OCI-LY7 (cell line): ENCODE data around the gene C17orf50. TPM values are rescaled to one million over a fixed set of nuclear protein-coding genes. Genes with fewer than 3 reads are reported as not detected.

Experiments used
- BruUV-seq: library from RNA; stranded (reverse); fragments of 400-500 nt; replicated peaks from 2 replicates; lab custom pipeline; 2021; lab: Mats Ljungman, UMichigan
- CTCF ChIA-PET: fragments of 300-600 bp; sonication (Branson Sonifier 250); formaldehyde crosslinking; loops from one replicate; lab custom pipeline; 2022; ENCODE audit warnings: antibody characterized with exemption; ENCODE audit not compliant: unreplicated experiment; lab: Charles Lee
- POLR2A ChIA-PET: fragments of 300-600 bp; sonication (Branson Sonifier 250); formaldehyde crosslinking; loops from one replicate; lab custom pipeline; 2022; ENCODE audit warnings: antibody characterized with exemption; lab: Charles Lee
- DNase-seq: peaks from one replicate; pipeline ENCODE4 v3.0.0-alpha.2; 2015; ENCODE audit warnings: low spot score
- H2AFZ ChIP-seq: fragments of 200-600 bp; sonication (generic), shearing (Covaris generic); 2 replicates; pipeline ENCODE4 v1.6.1; 2014; ENCODE audit warnings: mild to moderate bottlenecking, antibody characterized with exemption, low read length, moderate library complexity
- H3K27ac ChIP-seq: fragments of 200-600 bp; sonication (generic); 2 replicates; pipeline ENCODE4 v1.5.1; 2014; ENCODE audit warnings: mixed run types, low read depth, mild to moderate bottlenecking, moderate library complexity, low read length, inconsistent platforms; ENCODE audit not compliant: poor library complexity, severe bottlenecking
- H3K36me3 ChIP-seq: fragments of 200-600 bp; sonication (generic); 2 replicates; pipeline ENCODE4 v1.6.1; 2014; ENCODE audit warnings: mild to moderate bottlenecking, antibody characterized with exemption, low read length, moderate library complexity, mixed read lengths; ENCODE audit not compliant: insufficient read depth
- H3K4me1 ChIP-seq: fragments of 200-600 bp; sonication (generic); 2 replicates; pipeline ENCODE4 v1.5.1; 2014; ENCODE audit warnings: mild to moderate bottlenecking, low read length; ENCODE audit not compliant: insufficient read depth, poor library complexity, severe bottlenecking
- H3K4me2 ChIP-seq: fragments of 200-600 bp; sonication (generic); 2 replicates; pipeline ENCODE4 v1.6.1; 2014; ENCODE audit warnings: mild to moderate bottlenecking, low read length
- H3K4me3 ChIP-seq: fragments of 200-600 bp; sonication (generic); 2 replicates; pipeline ENCODE4 v1.5.1; 2014; ENCODE audit warnings: mild to moderate bottlenecking, low read depth, low read length; ENCODE audit not compliant: poor library complexity, severe bottlenecking
- H3K79me2 ChIP-seq: fragments of 200-600 bp; sonication (generic); 2 replicates; pipeline ENCODE4 v1.6.1; 2016; ENCODE audit warnings: low read depth, mild to moderate bottlenecking, low read length, moderate library complexity, mixed read lengths; ENCODE audit not compliant: insufficient read depth
- H3K9me2 ChIP-seq: fragments of 200-600 bp; sonication (generic); 2 replicates; pipeline ENCODE4 v1.6.1; 2016; ENCODE audit warnings: mild to moderate bottlenecking, low read length, mixed read lengths; ENCODE audit not compliant: insufficient read depth
- H3K9me3 ChIP-seq: fragments of 200-600 bp; sonication (generic); 2 replicates; pipeline ENCODE4 v1.6.1; 2014; ENCODE audit warnings: mild to moderate bottlenecking, mixed run types, low read length, mixed read lengths
- H4K20me1 ChIP-seq: fragments of 200-600 bp; sonication (generic); 2 replicates; pipeline ENCODE4 v1.6.1; 2014; ENCODE audit warnings: mild to moderate bottlenecking, antibody characterized with exemption, low read length, moderate library complexity, mixed read lengths; ENCODE audit not compliant: insufficient read depth
- CTCF ChIP-seq: fragments of 200-600 bp; sonication (generic); conservative IDR thresholded peaks from 2 replicates; pipeline ENCODE4 v1.5.1; 2014; ENCODE audit warnings: mild to moderate bottlenecking, antibody characterized with exemption, low read length, moderate library complexity, mixed read lengths
- EZH2phosphoT487 ChIP-seq: fragments of 200-600 bp; sonication (generic); IDR thresholded peaks from 2 replicates; pipeline ENCODE4 v1.6.1; 2018; ENCODE audit warnings: low read depth, borderline replicate concordance, mild to moderate bottlenecking, mixed run types, antibody characterized with exemption, low read length, moderate library complexity, mixed read lengths
- intact Hi-C: fragments of 100-400 bp; cut with micrococcal nuclease; formaldehyde crosslinking; loops from one replicate; pipeline ENCODE4 v1.10.0; 2022; ENCODE audit not compliant: unreplicated experiment
- total RNA-seq, 2 experiments: library from RNA; depleted of rRNA in 1 of 2; stranded (reverse); fragments of >200 nt in 1 of 2; shearing (Covaris generic) in 1 of 2; gene quantifications; 2 replicates each; pipeline ENCODE4 v1.2.3, GENCODE V29; 2014 to 2022

C17orf50 gene
- total RNA-seq, 2 experiments from 2014 or later = not detected

- POLR2A ChIA-PET = no interaction called here
- H2AFZ ChIP-seq = no peak overlapping the region
- H3K79me2 ChIP-seq = no peaks in the 10 kb centered on the region
- H3K27ac ChIP-seq = no peak overlapping the region
- H3K9me3 ChIP-seq = no peaks in the 10 kb centered on the region
- CTCF ChIA-PET = no interaction called here
- H3K4me3 ChIP-seq = no peak overlapping the region
- no peaks in the 10 kb centered on the region for H3K9me2 ChIP-seq
- no peak overlapping the region for H3K4me2 ChIP-seq
- no peaks in the 10 kb centered on the region for H3K4me1 ChIP-seq
- H4K20me1 ChIP-seq = no peaks in the 10 kb centered on the region
- intact Hi-C loops = no loop called here
- DNase-seq = no peak
- TF ChIP-seq CTCF = no peak
- TF ChIP-seq EZH2phosphoT487 = no peak
- no peaks in the 10 kb centered on the region for H3K36me3 ChIP-seq
- no TSS peak for BruUV-seq
Observed at GRCh38 chr17:35740997-35741931, 19.4 kb upstream of the C17orf50 start.

GRCh38 chr17:35742496-35742895, 18.2 kb upstream of the C17orf50 start:
- intact Hi-C loops = no loop called here
- no peak overlapping the region for H3K4me2 ChIP-seq
- TF ChIP-seq EZH2phosphoT487 = no peak
- no peak for TF ChIP-seq CTCF
- ChIA-PET CTCF (no interaction called here), POLR2A (no interaction called here)
- no peaks in the 10 kb centered on the region for H3K9me3 ChIP-seq
- no peak overlapping the region for H3K4me3 ChIP-seq
- BruUV-seq = no TSS peak
- no peaks in the 10 kb centered on the region for H3K79me2 ChIP-seq
- H3K9me2 ChIP-seq = no peaks in the 10 kb centered on the region
- H3K4me1 ChIP-seq = no peaks in the 10 kb centered on the region
- no peak overlapping the region for H2AFZ ChIP-seq
- no peaks in the 10 kb centered on the region for H3K36me3 ChIP-seq
- no peaks in the 10 kb centered on the region for H4K20me1 ChIP-seq
- no peak overlapping the region for H3K27ac ChIP-seq
- no peak for DNase-seq

GRCh38 chr17:35742896-35743477, 17.7 kb upstream of the C17orf50 start:
- no peak for TF ChIP-seq EZH2phosphoT487
- no peak for TF ChIP-seq CTCF
- CTCF ChIA-PET = no interaction called here
- DNase-seq = no peak
- no TSS peak for BruUV-seq
- POLR2A ChIA-PET = no interaction called here
- Histone ChIP-seq H3K9me2 (no peaks in the 10 kb centered on the region), H3K4me1 (no peaks in the 10 kb centered on the region), H3K9me3 (no peaks in the 10 kb centered on the region), H3K4me2 (no peak overlapping the region), H2AFZ (no peak overlapping the region), H3K36me3 (no peaks in the 10 kb centered on the region), H4K20me1 (no peaks in the 10 kb centered on the region), H3K79me2 (no peaks in the 10 kb centered on the region), H3K27ac (no peak overlapping the region), H3K4me3 (no peak overlapping the region)
- intact Hi-C loops = no loop called here
